Keratinocyte (primary cell): ENCODE results near the gene TENT5A. TPM values are rescaled to one million over a fixed set of nuclear protein-coding genes. Genes with fewer than 3 reads are reported as not detected.

ENCODE experiments used
- DNase-seq: peaks from one replicate; pipeline ENCODE4 v3.0.0-alpha.2; 2011; ENCODE audit warnings: low read depth, missing footprints, low spot score
- FAIRE-seq: peaks from 2 replicates; lab custom pipeline; 2011; peaks lifted over from hg19 to GRCh38; lab: Jason Lieb, UNC
- H2AFZ ChIP-seq: 2 replicates; pipeline ENCODE4 v1.6.0; 2012; ENCODE audit warnings: low read length, control low read depth, inconsistent platforms; ENCODE audit not compliant: control insufficient read depth
- H3K27ac ChIP-seq: 2 replicates; pipeline ENCODE4 v1.5.1; 2011; ENCODE audit warnings: low read length; ENCODE audit not compliant: control insufficient read depth, insufficient read depth
- H3K27me3 ChIP-seq: 3 replicates; pipeline ENCODE4 v1.6.0; 2011; ENCODE audit warnings: low read length; ENCODE audit not compliant: control insufficient read depth, insufficient read depth; ENCODE audit errors: extremely low read depth
- H3K36me3 ChIP-seq, 2 experiments: 2 replicates in 1 of 2; 3 replicates in 1 of 2; pipeline ENCODE4 v1.5.1; 2011; ENCODE audit warnings: low read length in 2 of 2, mild to moderate bottlenecking in 1 of 2; ENCODE audit not compliant: control insufficient read depth in 2 of 2, insufficient read depth in 2 of 2; ENCODE audit errors: extremely low read depth in 1 of 2
- H3K4me1 ChIP-seq: 3 replicates; pipeline ENCODE4 v1.5.1; 2011; ENCODE audit warnings: low read length; ENCODE audit not compliant: control insufficient read depth, insufficient read depth; ENCODE audit errors: extremely low read depth
- H3K4me2 ChIP-seq: 3 replicates; pipeline ENCODE4 v1.6.0; 2011; ENCODE audit warnings: low read depth, low read length; ENCODE audit not compliant: control insufficient read depth, insufficient read depth; ENCODE audit errors: extremely low read depth
- H3K4me3 ChIP-seq, 3 experiments: fragments of 200-600 bp in 1 of 3; sonication (generic) in 1 of 3; 2 replicates in 2 of 3; 3 replicates in 1 of 3; pipeline ENCODE4 v1.5.1; 2011 to 2016; ENCODE audit warnings: low read length in 3 of 3, mild to moderate bottlenecking in 3 of 3, control low read depth in 2 of 3, inconsistent platforms in 1 of 3, low read depth in 1 of 3, mixed read lengths in 1 of 3, mixed run types in 1 of 3, moderate library complexity in 1 of 3; ENCODE audit not compliant: control insufficient read depth in 2 of 3, insufficient read depth in 2 of 3; ENCODE audit errors: extremely low read depth in 1 of 3
- H3K79me2 ChIP-seq: 2 replicates; pipeline ENCODE4 v1.6.0; 2012; ENCODE audit warnings: low read length; ENCODE audit not compliant: control insufficient read depth, insufficient read depth
- H3K9ac ChIP-seq: 3 replicates; pipeline ENCODE4 v1.6.0; 2011; ENCODE audit warnings: low read length; ENCODE audit not compliant: control insufficient read depth, insufficient read depth; ENCODE audit errors: extremely low read depth
- H3K9me1 ChIP-seq: 3 replicates; pipeline ENCODE4 v1.6.0; 2011; ENCODE audit warnings: low read length; ENCODE audit not compliant: control insufficient read depth, insufficient read depth; ENCODE audit errors: extremely low read depth
- H3K9me3 ChIP-seq: 2 replicates; pipeline ENCODE4 v1.5.1; 2012; ENCODE audit warnings: low read depth, low read length; ENCODE audit not compliant: control insufficient read depth
- H4K20me1 ChIP-seq: 3 replicates; pipeline ENCODE4 v1.6.0; 2011; ENCODE audit warnings: low read length; ENCODE audit not compliant: control insufficient read depth, insufficient read depth; ENCODE audit errors: extremely low read depth
- CTCF ChIP-seq, 3 experiments: IDR thresholded peaks in 1 of 3; conservative IDR thresholded peaks in 1 of 3; optimal IDR thresholded peaks in 1 of 3; 2 replicates in 2 of 3; 3 replicates in 1 of 3; pipeline versions ENCODE3 to v1.5.1; 2011; ENCODE audit warnings: low read length in 3 of 3, mild to moderate bottlenecking in 3 of 3, moderate library complexity in 2 of 3, control low read depth in 1 of 3, inconsistent platforms in 1 of 3; ENCODE audit not compliant: insufficient read depth in 2 of 3; ENCODE audit errors: extremely low read depth in 1 of 3
- EZH2 ChIP-seq: IDR thresholded peaks from one replicate; pipeline ENCODE4 v1.6.1; 2012; ENCODE audit warnings: inconsistent platforms, mild to moderate bottlenecking, low read length, moderate library complexity
- dilution Hi-C: fragments of 300-500 bp; cut with MboI; formaldehyde crosslinking; loops from one replicate; pipeline ENCODE4 v1.7.0; 2020; ENCODE audit warnings: low sequenced_read_pairs; ENCODE audit not compliant: extremely low pct_ligation_motif_present
- polyA plus RNA-seq, 5 experiments: library from polyadenylated mRNA; depleted of rRNA in 3 of 5; stranded (reverse) in 3 of 5; stranded (forward) in 1 of 5; unstranded in 1 of 5; fragments of >200 nt; gene quantifications; 1 replicate in 1 of 5; 2 replicates in 3 of 5; 3 replicates in 1 of 5; pipeline versions ENCODE4 v1.2.1 to v1.2.3, GENCODE V29; 2011 to 2012; ENCODE audit warnings: missing spikeins in 2 of 5, low read depth in 1 of 5, low replicate concordance in 1 of 5

The TENT5A gene
- polyA plus RNA-seq, 1 donor (not counting 4 experiments of a cell fraction or from before 2014, with no cell fraction given) = 1.6 TPM

- dilution Hi-C loops = no loop called here
- no peak for TF ChIP-seq CTCF (optimal IDR thresholded peaks at IDR 0.05 in 1 of 3, IDR thresholded peaks at IDR 0.05 in 1 of 3, conservative IDR thresholded peaks at IDR 0.05 in 1 of 3; ENCODE audit: extremely low read depth in 1 of 3, insufficient read depth in 2 of 3, low read length in 3 of 3)
- no peak for TF ChIP-seq EZH2
- DNase-seq = no peak
- Histone ChIP-seq H3K4me1 (peaks cover 13% of the 10 kb centered on the region), H3K79me2 (no peaks in the 10 kb centered on the region), H3K36me3 (no peaks in the 10 kb centered on the region), H2AFZ (no peak overlapping the region), H3K4me2 (no peak overlapping the region), H3K9ac (no peak overlapping the region), H3K27me3 (no peaks in the 10 kb centered on the region), H3K9me1 (no peaks in the 10 kb centered on the region), H3K9me3 (no peaks in the 10 kb centered on the region), H3K27ac (no peak overlapping the region), H4K20me1 (no peaks in the 10 kb centered on the region), H3K4me3 (no peak overlapping the region)
- FAIRE-seq = no peak
These were observed 14.1 kb upstream of the TENT5A start for GRCh38 chr6:81766482-81767069.

GRCh38 chr6:81764531-81764930 is 12.1 kb upstream of the TENT5A start:
- H3K27ac ChIP-seq = no peak overlapping the region
- H3K9me3 ChIP-seq = no peaks in the 10 kb centered on the region
- no peaks in the 10 kb centered on the region for H3K27me3 ChIP-seq
- no peak overlapping the region for H3K4me3 ChIP-seq
- no peak overlapping the region for H3K9ac ChIP-seq
- no peak for FAIRE-seq
- H3K36me3 ChIP-seq = no peaks in the 10 kb centered on the region
- no peak overlapping the region for H2AFZ ChIP-seq
- TF ChIP-seq EZH2 = no peak
- no peak for TF ChIP-seq CTCF (optimal IDR thresholded peaks at IDR 0.05 in 1 of 3, IDR thresholded peaks at IDR 0.05 in 1 of 3, conservative IDR thresholded peaks at IDR 0.05 in 1 of 3; ENCODE audit: extremely low read depth in 1 of 3, insufficient read depth in 2 of 3, low read length in 3 of 3)
- no peaks in the 10 kb centered on the region for H3K9me1 ChIP-seq
- peaks cover 29% of the 10 kb centered on the region for H3K4me1 ChIP-seq
- dilution Hi-C loops = no loop called here
- no peaks in the 10 kb centered on the region for H4K20me1 ChIP-seq
- no peak for DNase-seq
- no peak overlapping the region for H3K4me2 ChIP-seq
- H3K79me2 ChIP-seq = no peaks in the 10 kb centered on the region
